ENCODE results near the gene JMJD6.

- no peak for TF ChIP-seq CTCF (IDR thresholded peaks at IDR 0.05)
- TF ChIP-seq EP300 (IDR thresholded peaks at IDR 0.05): no peak
Observed at GRCh38 chr17:76721463-76721862, 4.9 kb downstream of the JMJD6 start.
